ENCODE data around the gene SERINC2.

- no peak for TF ChIP-seq CTCF (conservative IDR thresholded peaks at IDR 0.05 in 1 of 2, IDR thresholded peaks at IDR 0.05 in 1 of 2; ENCODE audit: low read depth in 1 of 2, low read length in 2 of 2)
- TF ChIP-seq EZH2 (IDR thresholded peaks at IDR 0.05; ENCODE audit: low read length, missing control alignments) = no peak
These were observed 45.4 kb downstream of the SERINC2 start for GRCh38 chr1:31458287-31458896.
